ENCODE measurements around the gene GGA2. TPM values are rescaled to one million over a fixed set of nuclear protein-coding genes. Genes with fewer than 3 reads are reported as not detected.

Gene GGA2
- total RNA-seq, 4 donors from 2014 or later, result 36.5 to 50.5 (median 41.5) TPM

DNA sequence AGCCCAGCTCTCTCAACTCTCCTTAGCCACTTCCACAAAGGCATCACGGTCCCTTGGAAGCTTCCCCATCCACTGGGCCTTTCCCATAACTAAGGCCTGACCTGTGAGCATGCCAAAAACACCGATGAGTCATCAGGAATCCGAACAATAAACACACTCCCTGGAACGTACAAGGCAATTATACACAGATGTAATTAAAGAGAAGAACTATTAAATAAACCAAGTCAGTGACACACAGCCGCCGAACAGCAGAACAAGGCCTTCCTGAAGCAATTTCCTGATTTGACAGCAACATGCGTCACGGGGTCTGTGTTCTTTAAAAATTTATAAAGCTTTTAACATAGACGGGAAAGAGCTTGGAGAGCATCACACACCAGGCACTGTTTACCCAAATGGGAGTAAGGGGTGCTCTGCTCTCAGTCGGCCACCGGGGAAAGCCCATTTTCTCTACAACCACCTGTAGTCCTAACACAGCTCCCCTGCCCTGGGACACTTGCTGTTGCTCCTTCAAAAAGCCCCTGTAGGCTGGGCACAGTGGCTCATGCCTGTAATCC is 86.7 kb downstream of the GGA2 start:
- ATAC-seq, result peak; percentile 96
- Histone ChIP-seq H3K9me3 (no peaks in the 10 kb centered on the region), H3K4me3 (no peak overlapping the region), H3K27me3 (no peaks in the 10 kb centered on the region), H3K27ac (peak overlapping the region; percentile 92 to 99 (median 95)), H3K36me3 (peaks cover 0 to 22% of the 10 kb centered on the region in 2 donors), H3K4me1 (peaks cover 4 to 41% (median 10%) of the 10 kb centered on the region in 3 donors)
- 0 to 2% methylated on average over 8 to 9 of the region's 11 CpGs for WGBS, 2 donors (ENCODE audit: low coverage in 1 of 2)
- TF ChIP-seq EP300 (IDR thresholded peaks at IDR 0.05) (peak; percentile 62), POLR2A (IDR thresholded peaks at IDR 0.05) (no peak), POLR2AphosphoS5 (IDR thresholded peaks at IDR 0.05) (peak; percentile 99)
- TF ChIP-seq, protein P1, sequence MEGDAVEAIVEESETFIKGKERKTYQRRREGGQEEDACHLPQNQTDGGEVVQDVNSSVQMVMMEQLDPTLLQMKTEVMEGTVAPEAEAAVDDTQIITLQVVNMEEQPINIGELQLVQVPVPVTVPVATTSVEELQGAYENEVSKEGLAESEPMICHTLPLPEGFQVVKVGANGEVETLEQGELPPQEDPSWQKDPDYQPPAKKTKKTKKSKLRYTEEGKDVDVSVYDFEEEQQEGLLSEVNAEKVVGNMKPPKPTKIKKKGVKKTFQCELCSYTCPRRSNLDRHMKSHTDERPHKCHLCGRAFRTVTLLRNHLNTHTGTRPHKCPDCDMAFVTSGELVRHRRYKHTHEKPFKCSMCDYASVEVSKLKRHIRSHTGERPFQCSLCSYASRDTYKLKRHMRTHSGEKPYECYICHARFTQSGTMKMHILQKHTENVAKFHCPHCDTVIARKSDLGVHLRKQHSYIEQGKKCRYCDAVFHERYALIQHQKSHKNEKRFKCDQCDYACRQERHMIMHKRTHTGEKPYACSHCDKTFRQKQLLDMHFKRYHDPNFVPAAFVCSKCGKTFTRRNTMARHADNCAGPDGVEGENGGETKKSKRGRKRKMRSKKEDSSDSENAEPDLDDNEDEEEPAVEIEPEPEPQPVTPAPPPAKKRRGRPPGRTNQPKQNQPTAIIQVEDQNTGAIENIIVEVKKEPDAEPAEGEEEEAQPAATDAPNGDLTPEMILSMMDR (IDR thresholded peaks at IDR 0.05), result peak in 2 of 4 experiments; percentile 7 to 33

DNA sequence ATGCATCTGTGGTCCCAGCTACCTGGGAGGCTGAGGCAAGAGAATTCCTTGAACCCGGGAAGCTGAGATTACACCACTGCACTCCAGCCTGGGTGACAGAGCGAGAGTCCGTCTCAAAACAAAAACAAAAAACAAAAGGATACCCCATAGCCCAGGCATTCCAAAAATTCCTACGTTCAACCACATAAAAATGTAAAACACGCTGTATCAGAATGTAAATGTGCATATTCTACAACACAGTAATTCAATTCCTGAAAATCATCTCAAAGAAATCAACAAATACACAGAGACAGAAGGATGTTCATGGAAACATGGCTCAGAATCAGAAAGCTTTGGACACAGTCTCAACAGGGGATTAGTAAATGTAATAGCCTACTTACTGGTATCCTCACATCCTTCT is 90.3 kb downstream of the GGA2 start:
- ATAC-seq, result no peak
- Histone ChIP-seq H3K9me3 (no peaks in the 10 kb centered on the region), H3K27ac (peak overlapping the region in 3 of 4 donors; percentile 29 to 54 (median 48)), H3K27me3 (no peaks in the 10 kb centered on the region), H3K4me3 (no peak overlapping the region), H3K4me1 (peaks cover 4 to 36% (median 10%) of the 10 kb centered on the region in 3 donors), H3K36me3 (peaks cover 0 to 44% of the 10 kb centered on the region in 2 donors)
- 64 to 81% methylated on average over 5 of the region's 5 CpGs for WGBS, 2 donors (ENCODE audit: low coverage in 1 of 2)
- peak; percentile 11 for TF ChIP-seq POLR2AphosphoS5 (IDR thresholded peaks at IDR 0.05)
- no peak for TF ChIP-seq POLR2A (IDR thresholded peaks at IDR 0.05)
- TF ChIP-seq, protein P1 (IDR thresholded peaks at IDR 0.05), result no peak

DNA sequence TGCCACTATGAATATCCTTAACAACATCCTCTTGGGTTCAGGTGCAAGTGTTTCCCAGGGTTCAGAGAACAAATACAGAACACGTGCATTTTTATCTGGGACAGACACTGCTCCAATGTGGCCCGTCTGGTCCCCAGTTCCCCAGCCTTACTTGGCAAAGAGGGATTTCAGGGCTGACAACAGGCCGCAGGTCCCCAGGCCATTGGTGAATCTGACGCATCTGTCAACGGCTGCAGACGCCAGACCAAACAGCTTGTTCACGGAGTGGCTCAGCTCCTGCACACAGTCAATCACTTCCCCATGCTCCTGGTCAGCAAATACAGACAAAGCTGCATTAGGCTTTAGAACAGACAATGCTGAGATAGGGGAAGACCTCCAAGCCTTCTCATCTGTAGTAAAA is 93.5 kb downstream of the GGA2 start:
- WGBS, 2 donors (ENCODE audit: low coverage in 1 of 2), result 81 to 90% methylated on average over 4 to 5 of the region's 7 CpGs
- no peak for ATAC-seq
- Histone ChIP-seq H3K27me3 (no peaks in the 10 kb centered on the region), H3K4me1 (peaks cover 0 to 9% (median 0%) of the 10 kb centered on the region in 3 donors), H3K4me3 (no peak overlapping the region), H3K36me3 (peaks cover 0 to 76% of the 10 kb centered on the region in 2 donors), H3K27ac (no peak overlapping the region), H3K9me3 (no peaks in the 10 kb centered on the region)
- no peak for TF ChIP-seq POLR2A (IDR thresholded peaks at IDR 0.05)
- TF ChIP-seq POLR2AphosphoS5 (IDR thresholded peaks at IDR 0.05), result no peak
- no peak for TF ChIP-seq EP300 (IDR thresholded peaks at IDR 0.05)
- TF ChIP-seq, protein P1 (IDR thresholded peaks at IDR 0.05), result no peak

DNA sequence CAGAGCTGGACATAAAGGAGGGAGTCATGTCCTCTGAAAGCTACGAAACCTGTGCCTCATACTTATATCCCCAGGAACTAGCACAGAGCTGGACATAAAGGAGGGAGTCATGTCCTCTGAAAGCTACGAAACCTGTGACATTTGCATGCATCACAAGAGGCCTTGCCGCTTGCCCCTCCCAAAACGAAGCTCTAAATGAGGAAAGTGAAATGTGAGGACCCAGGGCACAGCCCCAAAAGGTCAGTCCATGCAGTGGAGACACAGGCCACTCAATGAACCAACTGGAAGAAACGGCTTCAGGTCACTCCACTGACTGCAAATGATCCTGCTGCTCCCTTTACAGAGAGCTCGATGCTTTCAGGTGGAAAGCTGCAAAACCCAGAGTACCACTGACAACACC is 95.6 kb downstream of the GGA2 start:
- H3K4me1 ChIP-seq, result peaks cover 0 to under 1% (median 0%) of the 10 kb centered on the region in 3 donors
- no peak overlapping the region for H3K4me3 ChIP-seq
- WGBS, 2 donors (ENCODE audit: low coverage in 1 of 2), result 87% methylated on average over 3 of the region's 6 CpGs; no CpG with 5 or more reads in 1 of the 2 donors
- no peak for TF ChIP-seq POLR2AphosphoS5 (IDR thresholded peaks at IDR 0.05)
- ATAC-seq, result no peak
- no peaks in the 10 kb centered on the region for H3K9me3 ChIP-seq
- H3K27me3 ChIP-seq, result no peaks in the 10 kb centered on the region
- H3K36me3 ChIP-seq, result peaks cover 0 to 96% of the 10 kb centered on the region in 2 donors
- no peak overlapping the region for H3K27ac ChIP-seq

Small RNA genes lying within 50 kb of the gene (small RNA-seq; reads per million reads assigned to genes)
- gene RF00072, result 0 reads per million in 4 donors

Other genes starting within 250 kb of the GGA2 start
- 1 to 10 TPM in 3 of 4 donors, under 1 TPM in 1; 0.31 to 4.7 (median 2.6) TPM for gene SCNN1B, start 208.2 kb downstream of the GGA2 start, total RNA-seq
- gene COG7, start 57.3 kb downstream of the GGA2 start, total RNA-seq, result 10 to 100 TPM in 3 of 4 donors, 1 to 10 TPM in 1; 6.9 to 18.6 (median 16.0) TPM
- gene EARS2, start 46.9 kb upstream of the GGA2 start, total RNA-seq, result 10 to 100 TPM in 3 of 4 donors, 1 to 10 TPM in 1; 9.5 to 28.5 (median 18.8) TPM
- gene UBFD1, start 47.2 kb upstream of the GGA2 start, total RNA-seq, result 10 to 100 TPM; 54.5 to 81.3 (median 66.2) TPM
- gene NDUFAB1, start 85.8 kb upstream of the GGA2 start, total RNA-seq, result 100 to 1,000 TPM in 2 of 4 donors, 10 to 100 TPM in 2; 75.2 to 106 (median 92.4) TPM
- gene PALB2, start 130.8 kb upstream of the GGA2 start, total RNA-seq, result 10 to 100 TPM in 2 of 4 donors, 1 to 10 TPM in 2; 8.5 to 11.1 (median 9.7) TPM
- 10 to 100 TPM; 39.4 to 76.1 (median 57.6) TPM for gene DCTN5, start 131.0 kb upstream of the GGA2 start, total RNA-seq
- 1 to 10 TPM in 3 of 4 donors, under 1 TPM in 1; 0.94 to 3.3 (median 1.3) TPM for gene PLK1, start 168.4 kb upstream of the GGA2 start, total RNA-seq
- 1 to 10 TPM in 1 of 4 donors, not detected in 3; 2.3 TPM for gene ERN2, start 202.7 kb upstream of the GGA2 start, total RNA-seq
- gene CHP2, start 244.5 kb upstream of the GGA2 start, total RNA-seq, result not detected

Measured in gastroesophageal sphincter (tissue), 4 donors.